ENCODE data around the gene BBOX1. TPM values are rescaled to one million over a fixed set of nuclear protein-coding genes. Genes with fewer than 3 reads are reported as not detected.
"Not testable (repeated sequence)": the region's sequence is repeated elsewhere in the genome, so short reads cannot be mapped to it uniquely, and the experiment has no call there.

BBOX1 gene
- polyA plus RNA-seq, 1 experiment, result 0.07 TPM

DNA sequence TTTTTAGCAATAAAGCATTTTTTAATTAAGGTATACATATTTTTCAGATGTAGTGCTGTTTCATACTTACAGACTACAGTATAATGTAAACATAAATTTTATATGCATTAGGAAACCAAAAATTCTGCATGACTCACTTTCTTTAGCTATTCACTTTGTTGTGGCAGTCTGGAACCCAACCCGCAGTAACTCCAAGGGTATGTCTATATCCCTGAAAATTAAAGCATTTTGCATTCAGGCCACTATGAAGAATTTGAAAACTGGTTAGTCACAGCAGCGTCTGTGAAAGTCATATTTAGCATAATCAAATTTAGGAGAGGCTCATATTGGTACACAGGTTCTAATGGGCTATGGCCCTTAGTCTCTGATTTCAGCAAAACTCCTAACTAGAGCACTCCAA, 46.8 kb downstream of the BBOX1 start:
- TF ChIP-seq, protein P1, sequence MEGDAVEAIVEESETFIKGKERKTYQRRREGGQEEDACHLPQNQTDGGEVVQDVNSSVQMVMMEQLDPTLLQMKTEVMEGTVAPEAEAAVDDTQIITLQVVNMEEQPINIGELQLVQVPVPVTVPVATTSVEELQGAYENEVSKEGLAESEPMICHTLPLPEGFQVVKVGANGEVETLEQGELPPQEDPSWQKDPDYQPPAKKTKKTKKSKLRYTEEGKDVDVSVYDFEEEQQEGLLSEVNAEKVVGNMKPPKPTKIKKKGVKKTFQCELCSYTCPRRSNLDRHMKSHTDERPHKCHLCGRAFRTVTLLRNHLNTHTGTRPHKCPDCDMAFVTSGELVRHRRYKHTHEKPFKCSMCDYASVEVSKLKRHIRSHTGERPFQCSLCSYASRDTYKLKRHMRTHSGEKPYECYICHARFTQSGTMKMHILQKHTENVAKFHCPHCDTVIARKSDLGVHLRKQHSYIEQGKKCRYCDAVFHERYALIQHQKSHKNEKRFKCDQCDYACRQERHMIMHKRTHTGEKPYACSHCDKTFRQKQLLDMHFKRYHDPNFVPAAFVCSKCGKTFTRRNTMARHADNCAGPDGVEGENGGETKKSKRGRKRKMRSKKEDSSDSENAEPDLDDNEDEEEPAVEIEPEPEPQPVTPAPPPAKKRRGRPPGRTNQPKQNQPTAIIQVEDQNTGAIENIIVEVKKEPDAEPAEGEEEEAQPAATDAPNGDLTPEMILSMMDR (IDR thresholded peaks at IDR 0.05; ENCODE audit: low read depth, low read length), result no peak
- no peak overlapping the region for H3K4me3 ChIP-seq (ENCODE audit: low read depth, low read length)
- H3K27me3 ChIP-seq (ENCODE audit: control insufficient read depth, insufficient read depth, low read length), result no peaks in the 10 kb centered on the region
- H3K27ac ChIP-seq (ENCODE audit: low read depth, low read length), result no peak overlapping the region
- ChIA-PET CTCF (no interaction called here), POLR2A (no interaction called here)
- no peak for DNase-seq (ENCODE audit: low read depth, low spot score)
- no peaks in the 10 kb centered on the region for H3K9me3 ChIP-seq (ENCODE audit: control insufficient read depth, insufficient read depth, low read length)

DNA sequence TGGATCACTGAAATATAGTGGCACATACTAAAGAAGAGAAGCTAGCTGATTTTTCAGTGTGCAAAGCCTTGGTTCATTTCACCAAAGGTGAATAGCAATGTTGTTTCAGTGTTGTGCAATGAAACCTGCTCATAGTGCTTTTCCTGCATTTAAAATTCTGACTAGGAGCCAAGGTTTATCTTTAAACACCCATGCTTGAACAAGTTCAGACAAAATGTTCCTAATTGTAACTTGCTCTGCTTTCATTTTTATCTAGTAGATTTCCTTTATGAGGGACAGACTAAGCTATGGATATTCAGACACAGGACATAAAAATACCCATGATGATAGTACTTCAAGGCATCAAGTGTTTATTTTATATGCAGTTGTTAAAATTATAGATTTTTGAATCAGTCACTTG, 47.7 kb downstream of the BBOX1 start:
- POLR2A ChIA-PET, result no interaction called here
- TF ChIP-seq, protein P1 (IDR thresholded peaks at IDR 0.05; ENCODE audit: low read depth, low read length), result no peak
- CTCF ChIA-PET, result interaction anchor here (1.2 kb wide), 1 partner anchor 71 kb away, joined by 3 read pairs; no protein-coding TSS in a partner anchor
- no peak overlapping the region for H3K27ac ChIP-seq (ENCODE audit: low read depth, low read length)
- H3K27me3 ChIP-seq (ENCODE audit: control insufficient read depth, insufficient read depth, low read length), result no peaks in the 10 kb centered on the region
- no peak overlapping the region for H3K4me3 ChIP-seq (ENCODE audit: low read depth, low read length)
- DNase-seq (ENCODE audit: low read depth, low spot score), result no peak
- H3K9me3 ChIP-seq (ENCODE audit: control insufficient read depth, insufficient read depth, low read length), result no peaks in the 10 kb centered on the region

DNA sequence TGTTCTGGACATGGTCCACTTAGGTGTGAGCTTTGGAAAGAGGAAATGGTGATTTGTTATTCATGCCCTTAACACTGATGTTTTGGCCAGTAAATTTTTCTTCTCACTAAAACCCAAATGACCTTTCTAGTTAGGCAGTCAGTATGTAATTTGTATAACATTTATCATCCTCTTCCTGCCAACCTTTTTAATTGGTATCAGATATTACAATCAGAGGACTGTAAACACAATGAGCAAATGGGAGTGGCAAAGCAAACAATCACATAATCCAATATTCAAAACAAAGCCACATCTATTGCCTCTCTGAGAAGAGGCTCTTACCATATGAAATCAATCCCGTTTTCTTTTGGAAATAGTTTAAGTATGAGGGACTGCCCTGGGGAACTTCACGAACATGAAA, 49.1 kb downstream of the BBOX1 start:
- DNase-seq (ENCODE audit: low read depth, low spot score), result no peak
- H3K9me3 ChIP-seq (ENCODE audit: control insufficient read depth, insufficient read depth, low read length), result no peaks in the 10 kb centered on the region
- no peak overlapping the region for H3K27ac ChIP-seq (ENCODE audit: low read depth, low read length)
- no peaks in the 10 kb centered on the region for H3K27me3 ChIP-seq (ENCODE audit: control insufficient read depth, insufficient read depth, low read length)
- TF ChIP-seq, protein P1 (IDR thresholded peaks at IDR 0.05; ENCODE audit: low read depth, low read length), result no peak
- POLR2A ChIA-PET, result no interaction called here
- CTCF ChIA-PET, result no interaction called here
- no peak overlapping the region for H3K4me3 ChIP-seq (ENCODE audit: low read depth, low read length)

DNA sequence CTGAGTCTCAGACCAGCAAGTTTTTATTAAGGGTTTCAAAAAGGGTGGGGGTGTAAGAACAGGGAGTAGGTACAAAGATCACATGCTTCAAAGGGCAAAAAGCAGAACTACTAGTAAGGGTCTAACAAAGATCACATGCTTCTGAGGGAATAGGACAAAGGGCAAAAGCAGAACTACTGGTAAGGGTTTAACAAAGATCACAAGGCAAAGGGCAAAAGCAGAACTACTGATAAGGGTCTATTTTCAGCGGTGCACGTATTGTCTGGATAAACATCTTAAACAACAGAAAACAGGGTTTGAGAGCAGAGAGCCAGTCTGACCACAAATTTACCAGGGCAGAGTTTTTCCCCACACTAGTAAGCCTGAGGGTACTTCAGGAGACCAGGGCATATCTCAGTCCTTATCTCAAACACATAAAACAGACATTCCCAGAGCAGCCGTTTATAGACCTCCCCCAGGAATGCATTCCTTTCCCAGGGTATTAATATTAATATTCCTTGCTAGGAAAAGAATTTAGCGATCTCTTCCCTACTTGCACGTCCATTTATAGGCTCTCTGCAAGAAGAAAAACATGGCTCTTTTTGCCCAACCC, 49.8 kb downstream of the BBOX1 start:
- H3K4me3 ChIP-seq (ENCODE audit: low read depth, low read length); POLR2A ChIA-PET; H3K27me3 ChIP-seq (ENCODE audit: control insufficient read depth, insufficient read depth, low read length); H3K9me3 ChIP-seq (ENCODE audit: control insufficient read depth, insufficient read depth, low read length); H3K27ac ChIP-seq (ENCODE audit: low read depth, low read length); DNase-seq (ENCODE audit: low read depth, low spot score); CTCF ChIA-PET: not testable (repeated sequence)

DNA sequence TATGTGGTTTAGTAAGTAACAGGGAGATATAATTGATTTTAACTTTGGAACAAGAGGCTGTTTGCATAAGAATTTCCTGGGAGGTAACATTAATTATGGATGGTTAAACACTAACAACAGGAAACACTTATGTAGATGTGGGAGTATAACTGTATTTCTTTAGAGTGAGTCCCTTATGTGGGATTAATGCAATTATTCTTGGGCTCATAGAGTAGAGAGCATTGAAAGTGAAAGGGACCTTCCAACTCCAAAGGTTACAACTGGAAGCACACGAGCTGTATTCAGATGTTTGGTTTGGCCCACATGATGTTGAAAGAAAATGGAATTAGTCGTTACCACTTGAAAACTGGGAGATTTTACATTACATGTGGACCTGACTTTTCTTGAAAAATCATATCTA, 53.5 kb downstream of the BBOX1 start:
- DNase-seq (ENCODE audit: low read depth, low spot score), result no peak
- ChIA-PET POLR2A (no interaction called here), CTCF (no interaction called here)
- H3K27me3 ChIP-seq (ENCODE audit: control insufficient read depth, insufficient read depth, low read length), result no peaks in the 10 kb centered on the region
- no peak overlapping the region for H3K27ac ChIP-seq (ENCODE audit: low read depth, low read length)
- TF ChIP-seq, protein P1 (IDR thresholded peaks at IDR 0.05; ENCODE audit: low read depth, low read length), result no peak
- no peak overlapping the region for H3K4me3 ChIP-seq (ENCODE audit: low read depth, low read length)
- H3K9me3 ChIP-seq (ENCODE audit: control insufficient read depth, insufficient read depth, low read length), result no peaks in the 10 kb centered on the region

DNA sequence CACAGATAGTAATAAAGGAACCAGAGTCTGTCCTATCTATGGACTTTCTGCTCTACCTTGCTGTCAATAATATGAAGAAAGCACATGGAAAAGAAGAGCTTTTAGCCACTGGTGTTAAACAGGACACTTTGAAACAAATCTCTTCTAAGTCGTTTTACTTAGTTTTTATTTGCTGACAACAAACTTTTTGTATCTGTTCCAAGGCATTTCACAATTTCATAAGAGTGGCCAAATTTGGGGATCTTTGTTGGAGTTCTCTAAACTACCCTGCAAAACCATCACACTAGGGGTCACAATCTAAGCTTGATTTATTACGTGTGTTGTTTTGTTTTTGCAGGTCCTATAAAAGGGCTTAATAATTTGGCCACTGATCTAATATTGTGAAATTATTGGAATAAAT, 54.4 kb downstream of the BBOX1 start:
- ChIA-PET POLR2A (no interaction called here), CTCF (no interaction called here)
- H3K27ac ChIP-seq (ENCODE audit: low read depth, low read length), result no peak overlapping the region
- DNase-seq (ENCODE audit: low read depth, low spot score), result no peak
- H3K9me3 ChIP-seq (ENCODE audit: control insufficient read depth, insufficient read depth, low read length), result no peaks in the 10 kb centered on the region
- H3K4me3 ChIP-seq (ENCODE audit: low read depth, low read length), result no peak overlapping the region
- TF ChIP-seq, protein P1 (IDR thresholded peaks at IDR 0.05; ENCODE audit: low read depth, low read length), result no peak
- H3K27me3 ChIP-seq (ENCODE audit: control insufficient read depth, insufficient read depth, low read length), result no peaks in the 10 kb centered on the region

All from AG04450 (cell line).